GM19193 (cell line): ENCODE measurements around the gene USP54.

Experiments
- POLR2A ChIP-seq: IDR thresholded peaks from 4 replicates; pipeline ENCODE4 v1.6.1; 2011; ENCODE audit not compliant: insufficient read depth, insufficient read length; ENCODE audit errors: extremely low read depth

Gene USP54

DNA sequence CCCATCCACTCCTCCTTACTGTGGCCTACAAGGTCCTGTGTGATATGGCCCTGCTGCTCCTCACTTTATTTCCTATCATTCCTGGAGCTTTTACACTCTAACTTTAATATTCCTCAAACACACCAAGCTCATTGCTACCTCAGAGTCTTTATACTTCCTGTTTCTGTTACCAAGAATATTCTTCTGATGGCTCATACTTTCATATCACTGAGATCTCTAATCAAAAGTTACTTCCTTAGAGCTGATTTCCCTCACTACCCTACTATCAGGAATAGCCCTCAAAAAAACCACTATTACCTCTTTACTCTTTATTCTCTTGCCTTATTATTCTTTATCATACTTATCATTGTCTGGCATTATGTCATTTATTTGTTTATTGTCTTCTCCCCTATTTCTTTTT is 89.5 kb downstream of the USP54 start:
- no peak for TF ChIP-seq POLR2A

GRCh38 chr10:73497623-73498022 is 93.5 kb downstream of the USP54 start:
- TF ChIP-seq POLR2A: no peak

- TF ChIP-seq POLR2A: no peak
These were observed 95.1 kb downstream of the USP54 start, which contains the start of gene PPP3CB for GRCh38 chr10:73495884-73496674. PPP3CB (minus strand) TSS chr10:73496024; CDS start chr10:73495889, 135 bp downstream.

- peak; percentile 92 for TF ChIP-seq POLR2A
These were observed 95.8 kb downstream of the USP54 start for GRCh38 chr10:73495226-73495883.

DNA sequence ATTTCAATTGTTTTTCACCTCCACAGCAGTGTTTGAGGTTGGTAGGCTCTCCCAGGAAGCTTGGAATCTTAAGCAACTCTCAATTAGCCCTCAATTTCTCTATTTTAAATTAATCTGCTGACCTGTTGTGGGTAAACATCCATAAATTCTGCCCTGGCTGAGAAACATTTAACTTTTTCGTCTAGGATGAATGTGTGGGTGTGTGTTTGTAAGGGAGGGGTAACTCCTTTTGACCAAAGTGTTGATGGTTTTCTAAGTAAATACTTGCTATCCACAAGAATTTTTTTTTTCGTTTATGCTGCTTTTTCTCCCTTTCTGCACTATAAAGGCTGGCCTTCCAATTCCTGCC is 96.3 kb downstream of the USP54 start:
- no peak for TF ChIP-seq POLR2A

GRCh38 chr10:73494213-73494612 is 96.9 kb downstream of the USP54 start:
- no peak for TF ChIP-seq POLR2A

GRCh38 chr10:73493781-73494180 is 97.4 kb downstream of the USP54 start:
- TF ChIP-seq POLR2A: no peak

- TF ChIP-seq POLR2A: no peak
These were observed 104.5 kb downstream of the USP54 start for GRCh38 chr10:73486601-73487000.

- TF ChIP-seq POLR2A: no peak
These were observed 105.8 kb downstream of the USP54 start for GRCh38 chr10:73485320-73485719.

- TF ChIP-seq POLR2A: no peak
These were observed 111.0 kb downstream of the USP54 start for GRCh38 chr10:73480158-73480557.

GRCh38 chr10:73478636-73479035 is 112.5 kb downstream of the USP54 start:
- no peak for TF ChIP-seq POLR2A

GRCh38 chr10:73471226-73471625 is 119.9 kb downstream of the USP54 start:
- TF ChIP-seq POLR2A: no peak

DNA sequence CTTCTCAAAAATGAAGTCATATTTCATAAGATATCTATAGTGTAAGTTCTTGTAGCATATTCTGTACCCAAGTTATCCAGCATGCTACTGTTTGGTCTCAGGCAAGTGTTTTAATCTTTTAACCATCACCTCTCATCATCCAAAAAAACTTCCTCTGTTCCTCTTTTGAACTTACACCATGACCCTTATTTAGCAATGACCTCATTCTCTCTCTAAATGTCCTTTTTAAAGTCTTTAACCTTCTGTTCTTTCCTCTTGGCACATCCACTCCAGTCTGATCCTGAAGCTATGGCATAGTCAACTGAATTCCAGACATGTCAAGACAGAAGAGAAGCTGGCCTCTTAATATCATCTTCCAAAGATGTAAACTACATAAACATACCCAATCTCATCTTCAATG is 121.6 kb downstream of the USP54 start:
- no peak for TF ChIP-seq POLR2A

DNA sequence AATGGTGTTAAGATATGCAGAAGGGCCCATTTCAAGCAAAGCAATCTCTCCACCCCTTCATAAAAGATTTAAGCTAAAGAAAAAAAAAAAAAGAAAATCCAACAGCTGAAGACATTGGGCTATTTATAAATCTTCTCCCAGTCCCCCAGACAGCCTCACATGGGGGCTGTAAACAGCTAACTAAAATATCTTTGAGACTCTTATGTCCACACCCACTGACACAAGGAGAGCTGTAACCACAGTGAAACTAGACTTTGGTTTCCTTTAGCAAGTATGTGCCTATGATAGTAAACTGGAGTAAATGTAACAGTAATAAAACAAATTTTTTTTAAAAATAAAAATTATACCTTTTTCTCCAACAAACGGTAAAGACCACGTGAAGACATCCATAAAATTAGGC is 123.9 kb downstream of the USP54 start:
- no peak for TF ChIP-seq POLR2A

- no peak for TF ChIP-seq POLR2A
These were observed 125.0 kb downstream of the USP54 start for GRCh38 chr10:73465978-73466726.
